ENCODE data around the gene SLC25A42. TPM values are rescaled to one million over a fixed set of nuclear protein-coding genes. Genes with fewer than 3 reads are reported as not detected.

Gene SLC25A42
- total and polyA plus RNA-seq, 2 experiments from 2014 or later = 13.8 to 23.2 TPM

GRCh38 chr19:19054315-19054938, 9.4 kb upstream of the SLC25A42 start:
- DNase-seq (ENCODE audit: low spot score) = no peak
- H3K27ac ChIP-seq = no peak overlapping the region
- H3K9me3 ChIP-seq (ENCODE audit: low read depth) = no peaks in the 10 kb centered on the region
- WGBS (ENCODE audit: low lambda C conversion rate, missing lambda C conversion rate) = 96% methylated on average over 15 of the region's 15 CpGs
- no peaks in the 10 kb centered on the region for H3K79me2 ChIP-seq
- H3K27me3 ChIP-seq = no peaks in the 10 kb centered on the region
- no peak overlapping the region for H3K4me3 ChIP-seq
- no peaks in the 10 kb centered on the region for H4K20me1 ChIP-seq (ENCODE audit: insufficient read depth, poor library complexity, severe bottlenecking)
- H3K4me1 ChIP-seq (ENCODE audit: insufficient read depth) = no peaks in the 10 kb centered on the region
- no peak for TF ChIP-seq EZH2phosphoT487 (IDR thresholded peaks at IDR 0.05; ENCODE audit: low read depth, severe bottlenecking, unreplicated experiment)
- TF ChIP-seq CTCF (IDR thresholded peaks at IDR 0.05; ENCODE audit: poor library complexity) = no peak
- TF ChIP-seq EZH2 (IDR thresholded peaks at IDR 0.05; ENCODE audit: borderline replicate concordance) = no peak
- H3K36me3 ChIP-seq (replicated peaks; ENCODE audit: insufficient read depth, low read depth) = no peaks in the 10 kb centered on the region
- H3K9me2 ChIP-seq (replicated peaks; ENCODE audit: insufficient read depth) = no peaks in the 10 kb centered on the region
- H3K4me2 ChIP-seq = no peak overlapping the region
- no peak overlapping the region for H2AFZ ChIP-seq

- no peak overlapping the region for H3K4me3 ChIP-seq
- H3K4me1 ChIP-seq (ENCODE audit: insufficient read depth) = no peaks in the 10 kb centered on the region
- 97% methylated on average over 19 of the region's 19 CpGs for WGBS (ENCODE audit: low lambda C conversion rate, missing lambda C conversion rate)
Observed at GRCh38 chr19:19054939-19055440, 8.8 kb upstream of the SLC25A42 start.

GRCh38 chr19:19055701-19056100, 8.1 kb upstream of the SLC25A42 start:
- Histone ChIP-seq H3K9me2 (replicated peaks; ENCODE audit: insufficient read depth) (no peaks in the 10 kb centered on the region), H3K9me3 (ENCODE audit: low read depth) (no peaks in the 10 kb centered on the region), H3K36me3 (replicated peaks; ENCODE audit: insufficient read depth, low read depth) (no peaks in the 10 kb centered on the region), H3K4me2 (no peak overlapping the region), H3K27ac (no peak overlapping the region), H3K27me3 (no peaks in the 10 kb centered on the region), H2AFZ (no peak overlapping the region), H4K20me1 (ENCODE audit: insufficient read depth, poor library complexity, severe bottlenecking) (no peaks in the 10 kb centered on the region), H3K4me3 (no peak overlapping the region), H3K4me1 (ENCODE audit: insufficient read depth) (no peaks in the 10 kb centered on the region), H3K79me2 (no peaks in the 10 kb centered on the region)
- WGBS (ENCODE audit: low lambda C conversion rate, missing lambda C conversion rate) = 97% methylated on average over 12 of the region's 13 CpGs
- DNase-seq (ENCODE audit: low spot score) = no peak
- TF ChIP-seq EZH2 (IDR thresholded peaks at IDR 0.05; ENCODE audit: borderline replicate concordance) = no peak
- no peak for TF ChIP-seq CTCF (IDR thresholded peaks at IDR 0.05; ENCODE audit: poor library complexity)
- TF ChIP-seq EZH2phosphoT487 (IDR thresholded peaks at IDR 0.05; ENCODE audit: low read depth, severe bottlenecking, unreplicated experiment) = no peak

More at GRCh38 chr19:19054939-19055440, 8.8 kb upstream of the SLC25A42 start:
- H3K27ac ChIP-seq = no peak overlapping the region
- no peaks in the 10 kb centered on the region for H3K79me2 ChIP-seq
- H4K20me1 ChIP-seq (ENCODE audit: insufficient read depth, poor library complexity, severe bottlenecking) = no peaks in the 10 kb centered on the region
- no peak overlapping the region for H3K4me2 ChIP-seq
- H3K36me3 ChIP-seq (replicated peaks; ENCODE audit: insufficient read depth, low read depth) = no peaks in the 10 kb centered on the region
- no peaks in the 10 kb centered on the region for H3K27me3 ChIP-seq
- no peak overlapping the region for H2AFZ ChIP-seq
- DNase-seq (ENCODE audit: low spot score) = no peak
- TF ChIP-seq EZH2 (IDR thresholded peaks at IDR 0.05; ENCODE audit: borderline replicate concordance) = no peak
- no peak for TF ChIP-seq CTCF (IDR thresholded peaks at IDR 0.05; ENCODE audit: poor library complexity)
- no peak for TF ChIP-seq EZH2phosphoT487 (IDR thresholded peaks at IDR 0.05; ENCODE audit: low read depth, severe bottlenecking, unreplicated experiment)
- H3K9me3 ChIP-seq (ENCODE audit: low read depth) = no peaks in the 10 kb centered on the region
- H3K9me2 ChIP-seq (replicated peaks; ENCODE audit: insufficient read depth) = no peaks in the 10 kb centered on the region
